ENCODE measurements around the gene MICU1. TPM values are rescaled to one million over a fixed set of nuclear protein-coding genes. Genes with fewer than 3 reads are reported as not detected.

The MICU1 gene
- total and polyA plus RNA-seq, 2 donors = 21.2 to 25.9 TPM

GRCh38 chr10:72334196-72334824 lies 291.6 kb downstream of the MICU1 start:
- DNase-seq (ENCODE audit: low read depth in 6 of 9, low spot score in 9 of 9) = peak in 1 of 9 donors; percentile 73
- Histone ChIP-seq H3K36me3 (ENCODE audit: control insufficient read depth in 2 of 2, insufficient read depth in 2 of 2, low read length in 1 of 2) (peaks cover 12 to 51% of the 10 kb centered on the region in 2 donors), H3K4me1 (ENCODE audit: control insufficient read depth in 2 of 2, insufficient read depth in 2 of 2, low read length in 2 of 2) (peaks cover 62 to 80% of the 10 kb centered on the region in 2 donors), H3K4me3 (ENCODE audit: low read length in 2 of 2) (peak overlapping the region in 1 of 2 donors; percentile 45), H3K27me3 (ENCODE audit: control insufficient read depth in 2 of 2, insufficient read depth in 1 of 2, low read length in 1 of 2) (no peaks in the 10 kb centered on the region), H3K9me3 (ENCODE audit: control insufficient read depth in 2 of 2, insufficient read depth in 1 of 2, low read length in 1 of 2) (no peaks in the 10 kb centered on the region), H3K27ac (ENCODE audit: low read depth in 1 of 2, low read length in 1 of 2) (peak overlapping the region; percentile 85 to 93)
- WGBS = 45% methylated on average over 17 of the region's 17 CpGs

- DNase-seq (ENCODE audit: low read depth in 6 of 9, low spot score in 9 of 9) = peak in 1 of 9 donors; percentile 36
- Histone ChIP-seq H3K27ac (ENCODE audit: low read depth in 1 of 2, low read length in 1 of 2) (peak overlapping the region; percentile 85 to 89), H3K9me3 (ENCODE audit: control insufficient read depth in 2 of 2, insufficient read depth in 1 of 2, low read length in 1 of 2) (no peaks in the 10 kb centered on the region), H3K4me3 (ENCODE audit: low read length in 2 of 2) (no peak overlapping the region), H3K36me3 (ENCODE audit: control insufficient read depth in 2 of 2, insufficient read depth in 2 of 2, low read length in 1 of 2) (peaks cover 12 to 42% of the 10 kb centered on the region in 2 donors), H3K27me3 (ENCODE audit: control insufficient read depth in 2 of 2, insufficient read depth in 1 of 2, low read length in 1 of 2) (no peaks in the 10 kb centered on the region), H3K4me1 (ENCODE audit: control insufficient read depth in 2 of 2, insufficient read depth in 2 of 2, low read length in 2 of 2) (peaks cover 71 to 90% of the 10 kb centered on the region in 2 donors)
- 91% methylated on average over 19 of the region's 19 CpGs for WGBS
Measured at GRCh38 chr10:72333112-72334015, 292.5 kb downstream of the MICU1 start.

GRCh38 chr10:72332423-72333111 lies 293.3 kb downstream of the MICU1 start:
- 58% methylated on average over 12 of the region's 12 CpGs for WGBS
- peak overlapping the region; percentile 93 to 96 for H3K27ac ChIP-seq (ENCODE audit: low read depth in 1 of 2, low read length in 1 of 2)
- peak in 1 of 9 donors; percentile 9 for DNase-seq (ENCODE audit: low read depth in 6 of 9, low spot score in 9 of 9)
- H3K4me1 ChIP-seq (ENCODE audit: control insufficient read depth in 2 of 2, insufficient read depth in 2 of 2, low read length in 2 of 2) = peaks cover 78 to 98% of the 10 kb centered on the region in 2 donors
- H3K9me3 ChIP-seq (ENCODE audit: control insufficient read depth in 2 of 2, insufficient read depth in 1 of 2, low read length in 1 of 2) = no peaks in the 10 kb centered on the region
- H3K27me3 ChIP-seq (ENCODE audit: control insufficient read depth in 2 of 2, insufficient read depth in 1 of 2, low read length in 1 of 2) = no peaks in the 10 kb centered on the region
- peaks cover 5 to 34% of the 10 kb centered on the region in 2 donors for H3K36me3 ChIP-seq (ENCODE audit: control insufficient read depth in 2 of 2, insufficient read depth in 2 of 2, low read length in 1 of 2)
- H3K4me3 ChIP-seq (ENCODE audit: low read length in 2 of 2) = peak overlapping the region; percentile 11 to 46

GRCh38 chr10:72331575-72332422 lies 294.1 kb downstream of the MICU1 start:
- Histone ChIP-seq H3K4me3 (ENCODE audit: low read length in 2 of 2) (peak overlapping the region; percentile 1 to 46), H3K9me3 (ENCODE audit: control insufficient read depth in 2 of 2, insufficient read depth in 1 of 2, low read length in 1 of 2) (no peaks in the 10 kb centered on the region), H3K27ac (ENCODE audit: low read depth in 1 of 2, low read length in 1 of 2) (peak overlapping the region; percentile 93 to 96), H3K36me3 (ENCODE audit: control insufficient read depth in 2 of 2, insufficient read depth in 2 of 2, low read length in 1 of 2) (peaks cover 0 to 26% of the 10 kb centered on the region in 2 donors), H3K27me3 (ENCODE audit: control insufficient read depth in 2 of 2, insufficient read depth in 1 of 2, low read length in 1 of 2) (no peaks in the 10 kb centered on the region), H3K4me1 (ENCODE audit: control insufficient read depth in 2 of 2, insufficient read depth in 2 of 2, low read length in 2 of 2) (peaks cover 75 to 100% of the 10 kb centered on the region in 2 donors)
- peak in 4 of 9 donors; percentile 81 to 95 (median 82) for DNase-seq (ENCODE audit: low read depth in 6 of 9, low spot score in 9 of 9)
- WGBS = 1% methylated on average over 27 of the region's 27 CpGs

- Histone ChIP-seq H3K4me3 (ENCODE audit: low read length in 2 of 2) (no peak overlapping the region), H3K9me3 (ENCODE audit: control insufficient read depth in 2 of 2, insufficient read depth in 1 of 2, low read length in 1 of 2) (peaks cover 0 to 3% of the 10 kb centered on the region in 2 donors), H3K36me3 (ENCODE audit: control insufficient read depth in 2 of 2, insufficient read depth in 2 of 2, low read length in 1 of 2) (peaks cover 0 to 10% of the 10 kb centered on the region in 2 donors), H3K27me3 (ENCODE audit: control insufficient read depth in 2 of 2, insufficient read depth in 1 of 2, low read length in 1 of 2) (no peaks in the 10 kb centered on the region), H3K4me1 (ENCODE audit: control insufficient read depth in 2 of 2, insufficient read depth in 2 of 2, low read length in 2 of 2) (peaks cover 64 to 92% of the 10 kb centered on the region in 2 donors), H3K27ac (ENCODE audit: low read depth in 1 of 2, low read length in 1 of 2) (peak overlapping the region in 1 of 2 donors; percentile 52)
- DNase-seq (ENCODE audit: low read depth in 6 of 9, low spot score in 9 of 9) = peak in 1 of 9 donors; percentile 25
- 98% methylated on average over 2 of the region's 2 CpGs for WGBS
Measured at GRCh38 chr10:72330069-72330426, 295.8 kb downstream of the MICU1 start.

- Histone ChIP-seq H3K4me3 (ENCODE audit: low read length in 2 of 2) (peak overlapping the region in 1 of 2 donors; percentile 52), H3K4me1 (ENCODE audit: control insufficient read depth in 2 of 2, insufficient read depth in 2 of 2, low read length in 2 of 2) (peaks cover 64 to 92% of the 10 kb centered on the region in 2 donors), H3K27me3 (ENCODE audit: control insufficient read depth in 2 of 2, insufficient read depth in 1 of 2, low read length in 1 of 2) (no peaks in the 10 kb centered on the region), H3K27ac (ENCODE audit: low read depth in 1 of 2, low read length in 1 of 2) (peak overlapping the region in 1 of 2 donors; percentile 44), H3K36me3 (ENCODE audit: control insufficient read depth in 2 of 2, insufficient read depth in 2 of 2, low read length in 1 of 2) (peaks cover 0 to 8% of the 10 kb centered on the region in 2 donors), H3K9me3 (ENCODE audit: control insufficient read depth in 2 of 2, insufficient read depth in 1 of 2, low read length in 1 of 2) (peaks cover 0 to 3% of the 10 kb centered on the region in 2 donors)
- peak in 1 of 9 donors; percentile 23 for DNase-seq (ENCODE audit: low read depth in 6 of 9, low spot score in 9 of 9)
- WGBS = 93% methylated on average over 11 of the region's 11 CpGs
Measured at GRCh38 chr10:72329290-72330068, 296.4 kb downstream of the MICU1 start.

- peaks cover 67 to 90% of the 10 kb centered on the region in 2 donors for H3K4me1 ChIP-seq (ENCODE audit: control insufficient read depth in 2 of 2, insufficient read depth in 2 of 2, low read length in 2 of 2)
- peak in 1 of 9 donors; percentile 71 for DNase-seq (ENCODE audit: low read depth in 6 of 9, low spot score in 9 of 9)
- WGBS = 42% methylated on average over 5 of the region's 5 CpGs
- H3K9me3 ChIP-seq (ENCODE audit: control insufficient read depth in 2 of 2, insufficient read depth in 1 of 2, low read length in 1 of 2) = peaks cover 0 to 3% of the 10 kb centered on the region in 2 donors
- no peaks in the 10 kb centered on the region for H3K27me3 ChIP-seq (ENCODE audit: control insufficient read depth in 2 of 2, insufficient read depth in 1 of 2, low read length in 1 of 2)
- H3K27ac ChIP-seq (ENCODE audit: low read depth in 1 of 2, low read length in 1 of 2) = peak overlapping the region; percentile 51 to 71
- H3K4me3 ChIP-seq (ENCODE audit: low read length in 2 of 2) = peak overlapping the region in 1 of 2 donors; percentile 52
- H3K36me3 ChIP-seq (ENCODE audit: control insufficient read depth in 2 of 2, insufficient read depth in 2 of 2, low read length in 1 of 2) = peaks cover 0 to 5% of the 10 kb centered on the region in 2 donors
Measured at GRCh38 chr10:72328829-72329204, 297.1 kb downstream of the MICU1 start.
